Psoas muscle (tissue), 8 donors: ENCODE results near the gene ITGB5. TPM values are rescaled to one million over a fixed set of nuclear protein-coding genes. Genes with fewer than 3 reads are reported as not detected.

ENCODE experiments used
- ATAC-seq, 4 donors: fragments of 200-7000 bp; cut with Tn5 transposase; one replicate each; pipeline ENCODE4 v1.9.1; 2020; ENCODE audit warnings: moderate library complexity in 3 of 4, mild to moderate bottlenecking in 2 of 4
- DNase-seq, 2 donors: peaks; one replicate each; pipeline ENCODE4 v3.0.0-alpha.2; 2020
- H3K27ac ChIP-seq: fragments of 200-600 bp; one replicate; pipeline ENCODE4 v1.8.0; 2022
- H3K27me3 ChIP-seq, 3 donors: fragments of 200-600 bp in 1 of 3; one replicate each; pipeline versions ENCODE4 v1.6.1 to v1.8.0; 2013 to 2022; ENCODE audit warnings: low read length in 2 of 3, mild to moderate bottlenecking in 2 of 3, moderate library complexity in 1 of 3; ENCODE audit not compliant: insufficient read depth in 3 of 3
- H3K36me3 ChIP-seq, 2 donors: fragments of 200-600 bp in 1 of 2; one replicate each; pipeline versions ENCODE4 v1.6.1 to v1.8.0; 2013 to 2022; ENCODE audit warnings: low read depth in 1 of 2, mild to moderate bottlenecking in 1 of 2, moderate library complexity in 1 of 2; ENCODE audit not compliant: insufficient read depth in 1 of 2
- H3K4me1 ChIP-seq: fragments of 200-600 bp; one replicate; pipeline ENCODE4 v1.8.0; 2022
- H3K4me3 ChIP-seq: fragments of 200-600 bp; one replicate; pipeline ENCODE4 v1.8.0; 2022; ENCODE audit warnings: mild to moderate bottlenecking
- H3K9me3 ChIP-seq: fragments of 200-600 bp; one replicate; pipeline ENCODE4 v1.8.0; 2022
- CTCF ChIP-seq: fragments of 200-600 bp; IDR thresholded peaks from one replicate; pipeline ENCODE4 v1.8.0; 2022; ENCODE audit warnings: antibody characterized with exemption
- WGBS, 3 donors: extraction: QIAGEN DNeasy Blood & Tissue Kit; methylation state at CpG; one replicate each; pipeline versions ENCODE4 v1.1.6 to v1.1.7; 2013; 5-methylcytosine and 5-hydroxymethylcytosine counted together
- intact Hi-C, 2 donors: fragments of 100-400 bp; cut with DNase I; formaldehyde crosslinking; loops; one replicate each; pipeline versions ENCODE4 v1.11.0 to v1.14.2; 2022
- polyA plus RNA-seq, 3 donors: library from polyadenylated mRNA; stranded (reverse); fragments of 200-250 nt; gene quantifications; one replicate each; pipeline ENCODE4 v1.2.3, GENCODE V29; 2013
- total RNA-seq, 4 donors: library from RNA; stranded (reverse); fragmentation: NEBNext Ultra II Directional in 2 of 4; extraction: Animal tissue kit (Norgen Biotek cat#: 25700) in 2 of 4; gene quantifications; one replicate each; pipeline versions ENCODE4 v1.2.1 to v1.2.4, GENCODE V29; 2021 to 2023
- donor health status: healthy with polysubstance abuse.
- donor health status: DM: no; HTN: no; CAD: no; lungs with moderate emphysema.
- donor health status: Bipolar disorder and iron deficiency.
- donor health status: healthy.
- donor health status: DM: yes; HTN: yes; CAD: no.
- donor health status: DM: no; HTN: no; CAD: no.
- donor health status: DM: no; HTN: no; CAD: no.
- donor health status: DM: yes; HTN: yes; CAD: no.

The ITGB5 gene
- total and polyA plus RNA-seq, 7 donors = 19.3 to 61.5 (median 37.5) TPM

DNA sequence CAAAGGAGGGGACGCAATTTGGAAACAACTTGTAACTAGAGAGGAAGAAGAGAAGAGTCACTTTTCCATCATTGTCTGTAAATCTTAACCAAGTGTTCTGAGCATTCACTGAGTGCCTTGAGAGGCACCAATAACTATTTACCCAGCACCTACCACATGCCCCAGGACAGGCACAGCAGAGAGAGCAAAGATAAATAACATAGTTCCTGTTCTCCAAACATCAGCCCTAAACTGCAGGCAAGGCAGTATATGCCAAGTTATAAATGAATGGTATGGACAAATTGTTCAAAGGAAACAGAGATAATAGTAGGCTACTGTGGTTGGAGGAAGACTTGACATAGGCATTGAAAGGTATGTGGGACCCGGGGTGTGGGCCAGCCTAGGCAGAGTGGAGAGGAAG, 45.6 kb downstream of the ITGB5 start:
- Histone ChIP-seq H3K4me3 (no peak overlapping the region), H3K36me3 (peaks cover 0 to 25% of the 10 kb centered on the region in 2 donors), H3K27me3 (no peaks in the 10 kb centered on the region), H3K4me1 (peaks cover 47% of the 10 kb centered on the region), H3K9me3 (no peaks in the 10 kb centered on the region), H3K27ac (no peak overlapping the region)
- no peak for TF ChIP-seq CTCF
- intact Hi-C loops = no loop called here
- ATAC-seq (no peak), DNase-seq (no peak)
- 95 to 100% (median 100%) methylated on average over 2 of the region's 2 CpGs for WGBS, 3 donors

GRCh38 chr3:124840331-124840730, 46.8 kb downstream of the ITGB5 start:
- peaks cover 51% of the 10 kb centered on the region for H3K4me1 ChIP-seq
- WGBS, 3 donors = 91 to 99% (median 94%) methylated on average over 2 of the region's 2 CpGs

GRCh38 chr3:124839896-124840295, 47.3 kb downstream of the ITGB5 start:
- DNase-seq (no peak), ATAC-seq (no peak)
- TF ChIP-seq CTCF = no peak
- peaks cover 0 to 21% of the 10 kb centered on the region in 2 donors for H3K36me3 ChIP-seq
- H3K4me1 ChIP-seq = peaks cover 51% of the 10 kb centered on the region
- no peaks in the 10 kb centered on the region for H3K27me3 ChIP-seq
- intact Hi-C loops = loop anchor here in 1 of 2 donors (5.0 kb wide), 1 partner anchor 47 kb away; the partner anchor contains the start of gene ITGB5
- H3K4me3 ChIP-seq = no peak overlapping the region
- peak overlapping the region; percentile 3 for H3K27ac ChIP-seq
- no peaks in the 10 kb centered on the region for H3K9me3 ChIP-seq

More at GRCh38 chr3:124840331-124840730, 46.8 kb downstream of the ITGB5 start:
- Histone ChIP-seq H3K27me3 (no peaks in the 10 kb centered on the region), H3K36me3 (peaks cover 0 to 21% of the 10 kb centered on the region in 2 donors), H3K9me3 (no peaks in the 10 kb centered on the region), H3K27ac (no peak overlapping the region), H3K4me3 (no peak overlapping the region)
- TF ChIP-seq CTCF = no peak
- DNase-seq (no peak), ATAC-seq (no peak)
- intact Hi-C loops = no loop called here

GRCh38 chr3:124838963-124839362, 48.2 kb downstream of the ITGB5 start:
- H3K4me1 ChIP-seq = peaks cover 55% of the 10 kb centered on the region
- TF ChIP-seq CTCF = no peak
- no peak overlapping the region for H3K4me3 ChIP-seq
- peaks cover 0 to 21% of the 10 kb centered on the region in 2 donors for H3K36me3 ChIP-seq
- 94 to 100% (median 95%) methylated on average over 3 of the region's 3 CpGs for WGBS, 3 donors
- H3K27me3 ChIP-seq = no peaks in the 10 kb centered on the region
- DNase-seq = no peak
- no peak for ATAC-seq
- H3K27ac ChIP-seq = peak overlapping the region; percentile 3
- no peaks in the 10 kb centered on the region for H3K9me3 ChIP-seq
- intact Hi-C loops = loop anchor here in 1 of 2 donors (5.0 kb wide), 1 partner anchor 48 kb away; the partner anchor contains the start of gene ITGB5

DNA sequence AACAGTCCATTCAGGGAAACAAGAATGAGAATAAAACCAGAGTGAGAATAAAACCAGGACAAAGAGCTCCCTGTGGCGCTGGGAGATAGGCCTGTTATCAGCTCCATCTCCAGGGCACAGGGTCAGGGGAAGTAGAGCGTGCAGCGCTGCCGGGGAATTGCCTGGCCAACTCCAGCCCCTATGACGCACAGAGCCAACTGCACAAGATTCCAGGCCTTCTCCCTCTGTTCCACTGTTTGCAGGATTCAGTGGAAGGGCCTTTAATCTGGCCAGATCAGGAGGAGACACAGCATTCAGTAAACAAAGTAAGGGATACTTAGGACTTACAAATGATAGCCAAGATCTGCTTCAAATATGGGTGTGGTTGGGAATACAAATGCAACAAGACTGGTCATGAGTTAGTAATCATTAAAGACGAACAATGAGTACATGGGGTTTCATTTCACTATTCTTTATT, 49.4 kb downstream of the ITGB5 start:
- peaks cover 43% of the 10 kb centered on the region for H3K4me1 ChIP-seq
- intact Hi-C loops = loop anchor here in 1 of 2 donors (5.0 kb wide), 1 partner anchor 50 kb away; the partner anchor contains the start of gene ITGB5
- H3K4me3 ChIP-seq = no peak overlapping the region
- TF ChIP-seq CTCF = no peak
- H3K9me3 ChIP-seq = no peaks in the 10 kb centered on the region
- H3K36me3 ChIP-seq = peaks cover 0 to 21% of the 10 kb centered on the region in 2 donors
- peak overlapping the region; percentile 91 for H3K27ac ChIP-seq
- ATAC-seq (peak; percentile 28 to 71 (median 69)), DNase-seq (peak; percentile 63 to 81)
- no peaks in the 10 kb centered on the region for H3K27me3 ChIP-seq
- WGBS, 3 donors = 35 to 39% (median 36%) methylated on average over 6 of the region's 6 CpGs
